Measurements from ENCODE around the gene TMEM231. TPM values are rescaled to one million over a fixed set of nuclear protein-coding genes. Genes with fewer than 3 reads are reported as not detected.
A peak's percentile ranks its signal among the peaks of the same experiment; 100 is the strongest.
"Not testable (repeated sequence)": the region's sequence is repeated elsewhere in the genome, so short reads cannot be mapped to it uniquely, and the experiment has no call there.

TMEM231 gene
- polyA plus RNA-seq, 2 donors, result 1.9 to 2.0 TPM

- WGBS, 2 donors, result 2% methylated on average over 26 of the region's 26 CpGs
- peak overlapping the region; percentile 55 to 76 for H3K4me3 ChIP-seq (ENCODE audit: low read depth in 1 of 2, low read length in 2 of 2)
- peak overlapping the region; percentile 62 to 83 for H3K27ac ChIP-seq (ENCODE audit: low read depth in 2 of 2, low read length in 1 of 2)
Measured at GRCh38 chr16:75555213-75555706, 792 bp downstream of the TMEM231 start.

DNA sequence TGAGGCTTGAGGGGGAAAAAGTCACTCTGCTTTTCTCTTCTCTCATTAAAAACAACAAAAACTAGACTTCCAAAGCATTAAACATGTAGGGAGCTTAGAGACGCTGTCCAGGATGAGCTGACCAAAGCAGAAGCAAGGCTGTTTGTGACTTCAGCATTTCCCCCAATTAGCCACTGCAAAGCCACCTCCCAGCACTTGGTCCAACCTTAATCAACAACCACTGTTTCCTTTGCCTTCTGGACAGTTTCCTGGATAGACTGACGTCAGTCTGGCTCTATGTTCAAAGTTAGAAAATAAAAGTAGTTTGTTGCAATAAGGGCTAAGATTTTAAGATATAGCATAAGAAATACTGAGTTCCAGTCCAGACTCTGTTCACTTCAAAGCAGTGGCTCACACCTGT, 3.1 kb downstream of the TMEM231 start:
- H3K36me3 ChIP-seq (ENCODE audit: control insufficient read depth in 2 of 2, insufficient read depth in 2 of 2, low read length in 1 of 2), result no peaks in the 10 kb centered on the region
- no peak overlapping the region for H3K4me3 ChIP-seq (ENCODE audit: low read depth in 1 of 2, low read length in 2 of 2)
- no peaks in the 10 kb centered on the region for H3K9me3 ChIP-seq (ENCODE audit: control insufficient read depth in 2 of 2, insufficient read depth in 1 of 2, low read depth in 1 of 2, low read length in 1 of 2)
- 66 to 75% methylated on average over 2 of the region's 2 CpGs for WGBS, 2 donors
- H3K4me1 ChIP-seq (ENCODE audit: control insufficient read depth in 2 of 2, insufficient read depth in 2 of 2, low read length in 1 of 2), result peaks cover 0 to 4% of the 10 kb centered on the region in 2 donors
- H3K27ac ChIP-seq (ENCODE audit: low read depth in 2 of 2, low read length in 1 of 2), result no peak overlapping the region
- no peaks in the 10 kb centered on the region for H3K27me3 ChIP-seq (ENCODE audit: control insufficient read depth in 1 of 2, insufficient read depth in 2 of 2, low read length in 2 of 2)

More at GRCh38 chr16:75555213-75555706, 792 bp downstream of the TMEM231 start:
- Histone ChIP-seq H3K36me3 (ENCODE audit: control insufficient read depth in 2 of 2, insufficient read depth in 2 of 2, low read length in 1 of 2) (no peaks in the 10 kb centered on the region), H3K4me1 (ENCODE audit: control insufficient read depth in 2 of 2, insufficient read depth in 2 of 2, low read length in 1 of 2) (peaks cover 0 to 4% of the 10 kb centered on the region in 2 donors), H3K27me3 (ENCODE audit: control insufficient read depth in 1 of 2, insufficient read depth in 2 of 2, low read length in 2 of 2) (no peaks in the 10 kb centered on the region), H3K9me3 (ENCODE audit: control insufficient read depth in 2 of 2, insufficient read depth in 1 of 2, low read depth in 1 of 2, low read length in 1 of 2) (no peaks in the 10 kb centered on the region)

GRCh38 chr16:75550211-75550662, 5.8 kb downstream of the TMEM231 start:
- no peaks in the 10 kb centered on the region for H3K27me3 ChIP-seq (ENCODE audit: control insufficient read depth in 1 of 2, insufficient read depth in 2 of 2, low read length in 2 of 2)
- H3K36me3 ChIP-seq (ENCODE audit: control insufficient read depth in 2 of 2, insufficient read depth in 2 of 2, low read length in 1 of 2), result no peaks in the 10 kb centered on the region
- H3K9me3 ChIP-seq (ENCODE audit: control insufficient read depth in 2 of 2, insufficient read depth in 1 of 2, low read depth in 1 of 2, low read length in 1 of 2), result no peaks in the 10 kb centered on the region
- WGBS, 2 donors, result 62 to 67% methylated on average over 7 of the region's 7 CpGs
- H3K4me1 ChIP-seq (ENCODE audit: control insufficient read depth in 2 of 2, insufficient read depth in 2 of 2, low read length in 1 of 2), result no peaks in the 10 kb centered on the region
- H3K4me3 ChIP-seq (ENCODE audit: low read depth in 1 of 2, low read length in 2 of 2), result no peak overlapping the region
- peak overlapping the region in 1 of 2 donors; percentile 41 for H3K27ac ChIP-seq (ENCODE audit: low read depth in 2 of 2, low read length in 1 of 2)

GRCh38 chr16:75548456-75548855, 7.6 kb downstream of the TMEM231 start:
- WGBS, 2 donors, result 93 to 95% methylated on average over 9 of the region's 9 CpGs
- H3K4me3 ChIP-seq (ENCODE audit: low read depth in 1 of 2, low read length in 2 of 2); H3K4me1 ChIP-seq (ENCODE audit: control insufficient read depth in 2 of 2, insufficient read depth in 2 of 2, low read length in 1 of 2); H3K36me3 ChIP-seq (ENCODE audit: control insufficient read depth in 2 of 2, insufficient read depth in 2 of 2, low read length in 1 of 2); H3K9me3 ChIP-seq (ENCODE audit: control insufficient read depth in 2 of 2, insufficient read depth in 1 of 2, low read depth in 1 of 2, low read length in 1 of 2); H3K27ac ChIP-seq (ENCODE audit: low read depth in 2 of 2, low read length in 1 of 2); H3K27me3 ChIP-seq (ENCODE audit: control insufficient read depth in 1 of 2, insufficient read depth in 2 of 2, low read length in 2 of 2): not testable (repeated sequence)

- Histone ChIP-seq H3K4me1 (ENCODE audit: control insufficient read depth in 2 of 2, insufficient read depth in 2 of 2, low read length in 1 of 2) (no peaks in the 10 kb centered on the region), H3K36me3 (ENCODE audit: control insufficient read depth in 2 of 2, insufficient read depth in 2 of 2, low read length in 1 of 2) (peaks cover 0 to 6% of the 10 kb centered on the region in 2 donors), H3K4me3 (ENCODE audit: low read depth in 1 of 2, low read length in 2 of 2) (no peak overlapping the region), H3K27me3 (ENCODE audit: control insufficient read depth in 1 of 2, insufficient read depth in 2 of 2, low read length in 2 of 2) (no peaks in the 10 kb centered on the region), H3K9me3 (ENCODE audit: control insufficient read depth in 2 of 2, insufficient read depth in 1 of 2, low read depth in 1 of 2, low read length in 1 of 2) (no peaks in the 10 kb centered on the region), H3K27ac (ENCODE audit: low read depth in 2 of 2, low read length in 1 of 2) (no peak overlapping the region)
- WGBS, 2 donors, result 91 to 97% methylated on average over 7 of the region's 7 CpGs
Measured at GRCh38 chr16:75546293-75546692, 9.8 kb downstream of the TMEM231 start.

DNA sequence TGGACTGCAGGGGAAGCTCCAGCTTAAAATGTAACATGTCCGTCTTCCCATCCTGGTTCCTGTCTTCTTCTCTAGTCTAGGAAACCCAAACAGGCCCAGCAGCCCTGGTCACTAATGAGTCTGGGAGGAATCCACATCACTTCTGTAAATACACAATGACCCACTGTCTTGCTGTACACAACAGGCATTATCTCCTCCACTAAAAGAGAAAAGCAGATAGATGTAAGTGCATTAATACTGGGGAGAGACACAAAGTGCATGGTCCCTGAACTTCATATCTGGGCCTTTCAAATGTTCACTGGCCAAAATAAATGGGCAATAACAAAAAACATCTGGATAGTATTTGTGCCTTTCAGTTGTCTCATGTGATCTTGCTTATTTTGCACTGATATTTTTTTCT, 10.2 kb downstream of the TMEM231 start:
- not testable (repeated sequence) for H3K4me1 ChIP-seq (ENCODE audit: control insufficient read depth in 2 of 2, insufficient read depth in 2 of 2, low read length in 1 of 2); H3K27me3 ChIP-seq (ENCODE audit: control insufficient read depth in 1 of 2, insufficient read depth in 2 of 2, low read length in 2 of 2); H3K36me3 ChIP-seq (ENCODE audit: control insufficient read depth in 2 of 2, insufficient read depth in 2 of 2, low read length in 1 of 2); H3K9me3 ChIP-seq (ENCODE audit: control insufficient read depth in 2 of 2, insufficient read depth in 1 of 2, low read depth in 1 of 2, low read length in 1 of 2); H3K4me3 ChIP-seq (ENCODE audit: low read depth in 1 of 2, low read length in 2 of 2); H3K27ac ChIP-seq (ENCODE audit: low read depth in 2 of 2, low read length in 1 of 2)
- no CpG with 5 or more reads among the region's 1 CpG for WGBS, 2 donors

DNA sequence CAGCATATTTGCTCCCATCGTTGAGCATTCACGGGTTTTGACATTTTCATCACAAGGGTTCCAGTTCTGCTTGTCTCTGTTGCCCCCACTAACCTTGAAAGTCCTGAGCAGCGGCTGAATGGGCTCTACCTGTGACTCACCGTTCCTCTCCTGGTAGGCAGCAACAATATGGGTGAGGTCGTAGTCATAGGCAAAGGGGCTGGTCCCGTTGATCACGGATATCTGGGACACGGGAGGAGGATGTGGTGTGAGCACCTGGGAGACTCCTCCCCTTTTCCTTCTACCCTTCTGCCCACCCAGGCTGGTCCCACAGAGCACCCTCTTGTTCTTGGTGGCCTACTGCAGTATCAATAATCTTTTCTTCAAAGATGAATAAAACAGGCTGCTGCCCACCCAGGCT, 13.6 kb downstream of the TMEM231 start:
- H3K9me3 ChIP-seq (ENCODE audit: control insufficient read depth in 2 of 2, insufficient read depth in 1 of 2, low read depth in 1 of 2, low read length in 1 of 2); H3K36me3 ChIP-seq (ENCODE audit: control insufficient read depth in 2 of 2, insufficient read depth in 2 of 2, low read length in 1 of 2); H3K4me3 ChIP-seq (ENCODE audit: low read depth in 1 of 2, low read length in 2 of 2); H3K27ac ChIP-seq (ENCODE audit: low read depth in 2 of 2, low read length in 1 of 2); H3K4me1 ChIP-seq (ENCODE audit: control insufficient read depth in 2 of 2, insufficient read depth in 2 of 2, low read length in 1 of 2); H3K27me3 ChIP-seq (ENCODE audit: control insufficient read depth in 1 of 2, insufficient read depth in 2 of 2, low read length in 2 of 2): not testable (repeated sequence)
- WGBS, 2 donors, result 86 to 91% methylated on average over 8 of the region's 8 CpGs

- Histone ChIP-seq H3K9me3 (ENCODE audit: control insufficient read depth in 2 of 2, insufficient read depth in 1 of 2, low read depth in 1 of 2, low read length in 1 of 2) (no peaks in the 10 kb centered on the region), H3K4me1 (ENCODE audit: control insufficient read depth in 2 of 2, insufficient read depth in 2 of 2, low read length in 1 of 2) (no peaks in the 10 kb centered on the region), H3K27ac (ENCODE audit: low read depth in 2 of 2, low read length in 1 of 2) (no peak overlapping the region), H3K4me3 (ENCODE audit: low read depth in 1 of 2, low read length in 2 of 2) (no peak overlapping the region), H3K27me3 (ENCODE audit: control insufficient read depth in 1 of 2, insufficient read depth in 2 of 2, low read length in 2 of 2) (no peaks in the 10 kb centered on the region), H3K36me3 (ENCODE audit: control insufficient read depth in 2 of 2, insufficient read depth in 2 of 2, low read length in 1 of 2) (peaks cover 0 to 6% of the 10 kb centered on the region in 2 donors)
- WGBS, 2 donors, result 75 to 93% methylated on average over 5 of the region's 5 CpGs
Measured at GRCh38 chr16:75541236-75541635, 14.8 kb downstream of the TMEM231 start.

- H3K4me1 ChIP-seq (ENCODE audit: control insufficient read depth in 2 of 2, insufficient read depth in 2 of 2, low read length in 1 of 2); H3K27ac ChIP-seq (ENCODE audit: low read depth in 2 of 2, low read length in 1 of 2): not testable (repeated sequence)
- WGBS, 2 donors, result 73 to 83% methylated on average over 6 to 8 of the region's 10 CpGs
Measured at GRCh38 chr16:75538882-75539565, 17.0 kb downstream of the TMEM231 start.

GRCh38 chr16:75537776-75538175, 18.3 kb downstream of the TMEM231 start:
- Histone ChIP-seq H3K27me3 (ENCODE audit: control insufficient read depth in 1 of 2, insufficient read depth in 2 of 2, low read length in 2 of 2) (no peaks in the 10 kb centered on the region), H3K36me3 (ENCODE audit: control insufficient read depth in 2 of 2, insufficient read depth in 2 of 2, low read length in 1 of 2) (no peaks in the 10 kb centered on the region), H3K4me1 (ENCODE audit: control insufficient read depth in 2 of 2, insufficient read depth in 2 of 2, low read length in 1 of 2) (no peaks in the 10 kb centered on the region), H3K9me3 (ENCODE audit: control insufficient read depth in 2 of 2, insufficient read depth in 1 of 2, low read depth in 1 of 2, low read length in 1 of 2) (no peaks in the 10 kb centered on the region), H3K4me3 (ENCODE audit: low read depth in 1 of 2, low read length in 2 of 2) (no peak overlapping the region), H3K27ac (ENCODE audit: low read depth in 2 of 2, low read length in 1 of 2) (no peak overlapping the region)
- WGBS, 2 donors, result 78 to 82% methylated on average over 4 of the region's 4 CpGs

More at GRCh38 chr16:75538882-75539565, 17.0 kb downstream of the TMEM231 start:
- H3K27me3 ChIP-seq (ENCODE audit: control insufficient read depth in 1 of 2, insufficient read depth in 2 of 2, low read length in 2 of 2); H3K36me3 ChIP-seq (ENCODE audit: control insufficient read depth in 2 of 2, insufficient read depth in 2 of 2, low read length in 1 of 2); H3K4me3 ChIP-seq (ENCODE audit: low read depth in 1 of 2, low read length in 2 of 2); H3K9me3 ChIP-seq (ENCODE audit: control insufficient read depth in 2 of 2, insufficient read depth in 1 of 2, low read depth in 1 of 2, low read length in 1 of 2): not testable (repeated sequence)

Data from esophagus (tissue), 2 donors.